IMR-90 (cell line): ENCODE results near the gene MCRIP2. TPM values are rescaled to one million over a fixed set of nuclear protein-coding genes. Genes with fewer than 3 reads are reported as not detected.

Experiments used
- ATAC-seq: fragments of 200-7000 bp; cut with Tn5 transposase; 2 replicates; pipeline ENCODE4 v1.9.1; 2020; ENCODE audit warnings: low read depth, mild to moderate bottlenecking, moderate library complexity
- BruUV-seq: library from RNA; stranded (reverse); fragments of 400-500 nt; replicated peaks from 2 replicates; lab custom pipeline; 2021; lab: Mats Ljungman, UMichigan
- CTCF ChIA-PET: fragments of 300-600 bp; formaldehyde crosslinking; extraction: SDS; loops from one replicate; lab custom pipeline; 2021; ENCODE audit warnings: antibody characterized with exemption; lab: Yijun Ruan, JAX
- POLR2A ChIA-PET: fragments of 300-600 bp; sonication (Branson Sonifier 250); formaldehyde crosslinking; loops from one replicate; lab custom pipeline; 2022; ENCODE audit warnings: antibody characterized with exemption; ENCODE audit not compliant: unreplicated experiment; lab: Charles Lee
- DNase-seq: peaks from one replicate; pipeline ENCODE4 v3.0.0; 2013
- H2AFZ ChIP-seq: replicated peaks from 2 replicates; pipeline ENCODE3; 2013; ENCODE audit warnings: low read length, mild to moderate bottlenecking; ENCODE audit not compliant: poor library complexity
- H2AK5ac ChIP-seq: 2 replicates; pipeline ENCODE4 v1.6.1; 2013; ENCODE audit warnings: low read depth, low read length, inconsistent platforms
- H2AK9ac ChIP-seq: replicated peaks from 2 replicates; pipeline ENCODE3; 2013; ENCODE audit warnings: mild to moderate bottlenecking, low read depth, low read length, moderate library complexity; ENCODE audit not compliant: poor library complexity
- H2BK120ac ChIP-seq: 2 replicates; pipeline ENCODE4 v1.6.1; 2013; ENCODE audit warnings: low read depth, low read length, inconsistent platforms
- H2BK15ac ChIP-seq: 3 replicates; pipeline ENCODE4 v1.6.1; 2013; ENCODE audit warnings: low read depth, low read length, inconsistent platforms
- H2BK20ac ChIP-seq: 2 replicates; pipeline ENCODE4 v1.6.1; 2013; ENCODE audit warnings: low read depth, mild to moderate bottlenecking, inconsistent platforms, low read length, moderate library complexity
- H2BK5ac ChIP-seq: 2 replicates; pipeline ENCODE4 v1.6.1; 2013; ENCODE audit warnings: mild to moderate bottlenecking, low read depth, low read length, inconsistent platforms; ENCODE audit not compliant: poor library complexity, severe bottlenecking
- H3K14ac ChIP-seq: replicated peaks from 2 replicates; pipeline ENCODE4 v1.6.1; 2013; ENCODE audit warnings: low read depth, low read length, inconsistent platforms
- H3K18ac ChIP-seq: 2 replicates; pipeline ENCODE4 v1.6.1; 2013; ENCODE audit warnings: low read depth, low read length, control low read depth
- H3K23ac ChIP-seq: 2 replicates; pipeline ENCODE4 v1.6.1; 2013; ENCODE audit warnings: low read depth, low read length, inconsistent platforms
- H3K27ac ChIP-seq: 2 replicates; pipeline ENCODE4 v1.5.1; 2013; ENCODE audit warnings: mild to moderate bottlenecking, control low read depth, low read length; ENCODE audit not compliant: insufficient read depth
- H3K27me3 ChIP-seq: 2 replicates; pipeline ENCODE4 v1.6.1; 2013; ENCODE audit warnings: low read length; ENCODE audit not compliant: control insufficient read depth, insufficient read depth
- H3K36me3 ChIP-seq: 2 replicates; pipeline ENCODE4 v1.6.1; 2013; ENCODE audit warnings: low read length, mixed read lengths; ENCODE audit not compliant: control insufficient read depth, insufficient read depth
- H3K4ac ChIP-seq: 2 replicates; pipeline ENCODE4 v1.6.1; 2013; ENCODE audit warnings: low read depth, low read length, inconsistent platforms
- H3K4me1 ChIP-seq: 2 replicates; pipeline ENCODE4 v1.6.1; 2013; ENCODE audit warnings: low read length, mixed read lengths; ENCODE audit not compliant: control insufficient read depth, insufficient read depth
- H3K4me2 ChIP-seq: 2 replicates; pipeline ENCODE4 v1.6.1; 2013; ENCODE audit warnings: low read depth, mild to moderate bottlenecking, control low read depth, low read length, moderate library complexity
- H3K4me3 ChIP-seq: 2 replicates; pipeline ENCODE4 v1.5.1; 2013; ENCODE audit warnings: low read depth, mild to moderate bottlenecking, control low read depth, low read length, moderate library complexity; ENCODE audit not compliant: insufficient read depth
- H3K56ac ChIP-seq: 2 replicates; pipeline ENCODE4 v1.6.1; 2013; ENCODE audit warnings: low read length, inconsistent platforms; ENCODE audit not compliant: insufficient read depth; ENCODE audit errors: extremely low read depth
- H3K79me1 ChIP-seq, 2 experiments: 2 replicates each; pipeline ENCODE4 v1.6.1; 2013; ENCODE audit warnings: low read length in 2 of 2, inconsistent platforms in 1 of 2, low read depth in 1 of 2
- H3K9ac ChIP-seq: 2 replicates; pipeline ENCODE4 v1.6.1; 2013; ENCODE audit warnings: low read depth, low read length, control low read depth
- H3K9me1 ChIP-seq: 2 replicates; pipeline ENCODE4 v1.6.1; 2013; ENCODE audit warnings: low read length, inconsistent platforms; ENCODE audit not compliant: insufficient read depth
- H3K9me3 ChIP-seq: 2 replicates; pipeline ENCODE4 v1.6.1; 2013; ENCODE audit warnings: low read length; ENCODE audit not compliant: control insufficient read depth, insufficient read depth
- H4K20me1 ChIP-seq: 2 replicates; pipeline ENCODE4 v1.6.1; 2013; ENCODE audit warnings: low read length, inconsistent platforms; ENCODE audit not compliant: insufficient read depth
- H4K5ac ChIP-seq: 2 replicates; pipeline ENCODE4 v1.6.1; 2013; ENCODE audit warnings: mild to moderate bottlenecking, low read depth, low read length, control low read depth
- H4K8ac ChIP-seq, 2 experiments: 2 replicates each; pipeline ENCODE4 v1.6.1; 2013; ENCODE audit warnings: low read depth in 2 of 2, low read length in 2 of 2, control low read depth in 1 of 2, inconsistent platforms in 1 of 2
- H4K91ac ChIP-seq: 2 replicates; pipeline ENCODE4 v1.6.1; 2013; ENCODE audit warnings: low read depth, low read length, inconsistent platforms; ENCODE audit not compliant: insufficient read depth
- BHLHE40 ChIP-seq: fragments of 150-350 bp; IDR thresholded peaks from 2 replicates; pipeline ENCODE4 v1.6.1; 2016; ENCODE audit warnings: mild to moderate bottlenecking, low read depth, low read length
- CEBPB ChIP-seq: IDR thresholded peaks from 2 replicates; pipeline ENCODE4 v1.6.1; 2012; ENCODE audit warnings: low read depth, low read length, improper control_type of control experiment
- FOS ChIP-seq: fragments of 150-350 bp; IDR thresholded peaks from 2 replicates; pipeline ENCODE4 v1.6.1; 2016; ENCODE audit warnings: low read depth, low read length
- MAFK ChIP-seq: IDR thresholded peaks from 2 replicates; pipeline ENCODE4 v1.6.1; 2012; ENCODE audit warnings: low read depth, low read length, improper control_type of control experiment
- MXI1 ChIP-seq: IDR thresholded peaks from 2 replicates; pipeline ENCODE4 v1.6.1; 2012; ENCODE audit warnings: low read depth, mild to moderate bottlenecking, low read length, moderate library complexity, borderline replicate concordance
- NFE2L2 ChIP-seq: fragments of 150-350 bp; IDR thresholded peaks from 2 replicates; pipeline ENCODE4 v1.6.1; 2016; ENCODE audit warnings: low read depth, mild to moderate bottlenecking, low read length
- POLR2A ChIP-seq: IDR thresholded peaks from 2 replicates; pipeline ENCODE4 v1.6.1; 2012; ENCODE audit warnings: mild to moderate bottlenecking, low read depth, low read length
- RAD21 ChIP-seq: IDR thresholded peaks from 2 replicates; pipeline ENCODE4 v1.6.1; 2012; ENCODE audit warnings: low read length, improper control_type of control experiment
- RCOR1 ChIP-seq: IDR thresholded peaks from 2 replicates; pipeline ENCODE4 v1.6.1; 2012; ENCODE audit warnings: mild to moderate bottlenecking, low read length, improper control_type of control experiment; ENCODE audit not compliant: insufficient replicate concordance
- RFX5 ChIP-seq: IDR thresholded peaks from 2 replicates; pipeline ENCODE4 v1.8.0; 2012; ENCODE audit warnings: low read depth, mild to moderate bottlenecking, low read length, moderate library complexity
- WGBS, 2 experiments: methylation state at CpG; one replicate each; pipeline versions ENCODE4 v1.1.5 to v1.1.7; 2013; ENCODE audit warnings: missing lambda C conversion rate in 2 of 2; ENCODE audit not compliant: insufficient read length in 1 of 2; ENCODE audit errors: extremely low coverage in 2 of 2; 5-methylcytosine and 5-hydroxymethylcytosine counted together
- dilution Hi-C: fragments of 300-500 bp; cut with HindIII; formaldehyde crosslinking; loops from one replicate; pipeline ENCODE4 v1.14.3; 2018; ENCODE audit warnings: low sequenced_read_pairs; ENCODE audit not compliant: unreplicated experiment
- in situ Hi-C: fragments of 300-500 bp; cut with MboI; formaldehyde crosslinking; loops from 3 replicates; pipeline ENCODE4 v1.14.3; 2019; ENCODE audit warnings: low sequenced_read_pairs, inconsistent platforms, mixed read lengths
- intact Hi-C: fragments of 100-400 bp; cut with micrococcal nuclease; formaldehyde crosslinking; loops from 2 replicates; pipeline ENCODE4 v1.10.0; 2022
- polyA plus RNA-seq, 3 experiments: library from polyadenylated mRNA; depleted of rRNA; stranded (reverse); fragments of >200 nt; gene quantifications; 2 replicates each; pipeline ENCODE4 v1.2.3, GENCODE V29; 2012; ENCODE audit warnings: low replicate concordance in 1 of 3
- total RNA-seq: library from RNA; depleted of rRNA; stranded (reverse); fragments of >200 nt; gene quantifications from 2 replicates; pipeline ENCODE4 v1.2.3, GENCODE V29; 2012
- TF ChIP-seq, protein P1 (sequence below): fragments of 150-350 bp; IDR thresholded peaks from 2 replicates; pipeline ENCODE4 v1.6.1; 2016; ENCODE audit warnings: low read depth, mild to moderate bottlenecking, low read length, moderate library complexity, borderline replicate concordance
- TF ChIP-seq, protein P2 (sequence below): fragments of 150-350 bp; IDR thresholded peaks from 2 replicates; pipeline ENCODE4 v1.6.1; 2017; ENCODE audit warnings: mild to moderate bottlenecking, antibody characterized with exemption, low read length, low read depth
- TF ChIP-seq, protein P3 (sequence below): conservative IDR thresholded peaks from 2 replicates; pipeline ENCODE4 v1.5.1; 2012; ENCODE audit warnings: mild to moderate bottlenecking, low read depth, low read length, improper control_type of control experiment

The MCRIP2 gene
- total and polyA plus RNA-seq, 2 of the 4 experiments (the other 2 are of a cell fraction), result 6.3 to 19.6 TPM

DNA sequence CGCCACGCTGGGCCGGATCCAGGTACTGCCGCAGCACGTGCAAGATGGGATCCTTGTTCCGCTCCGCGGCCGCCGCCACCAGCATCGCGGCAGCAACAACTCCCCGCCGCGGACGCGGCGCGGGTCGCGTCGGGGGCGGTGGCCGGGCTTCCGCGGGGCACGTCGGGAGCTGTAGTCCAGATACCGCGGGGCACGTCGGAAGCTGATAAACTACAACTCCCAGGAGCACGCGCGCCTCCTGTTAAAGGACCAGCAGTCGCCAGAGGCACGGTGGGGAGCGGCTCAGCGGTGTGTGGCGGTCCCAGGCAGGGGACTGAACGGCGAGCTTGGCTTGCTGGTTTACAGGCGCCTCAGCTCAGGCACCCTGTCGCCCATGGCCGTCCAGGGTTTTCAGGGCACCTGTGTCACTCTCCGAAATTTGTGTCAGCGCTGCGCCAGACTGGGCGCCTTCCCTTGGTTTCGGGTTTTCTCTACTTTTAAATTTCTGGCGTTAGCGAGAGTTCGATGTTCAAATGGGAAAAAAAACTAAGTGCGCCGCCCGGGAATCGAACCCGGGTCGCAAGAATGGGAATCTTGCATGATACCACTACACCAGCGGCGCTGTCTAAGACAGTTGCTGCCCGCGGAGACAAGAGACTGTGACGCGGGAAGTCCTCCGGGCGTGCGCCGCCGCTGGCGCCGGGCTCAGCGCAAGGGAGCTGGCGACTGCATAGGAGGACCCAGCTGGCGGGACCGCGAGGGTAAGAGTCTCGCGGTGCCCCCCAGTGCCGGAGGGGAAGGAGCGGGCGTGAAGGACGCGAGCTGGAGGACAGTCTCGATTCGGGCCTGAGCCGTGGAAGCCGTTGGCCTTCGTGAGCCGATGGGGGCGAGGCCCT, 5.2 kb upstream of the MCRIP2 start, which contains the start of gene METTL26:
METTL26 (minus strand) TSS at position 100 of the 875 bp plus-strand sequence; CDS start at position 85, 15 bp downstream.
- Histone ChIP-seq H3K4ac (peak within 1 kb of the TSS; percentile 84), H4K20me1 (peaks cover 4% of the 10 kb centered on the region), H3K27ac (peak within 1 kb of the TSS; percentile 94), H3K4me3 (peak within 1 kb of the TSS; percentile 97), H4K8ac (peak within 1 kb of the TSS; percentile 21 to 90; a peak in 2 of 4 replicates), H2AK9ac (peak within 1 kb of the TSS; percentile 92), H3K18ac (peak within 1 kb of the TSS; percentile 63), H4K5ac (peak within 1 kb of the TSS; percentile 69; the same call in 1 of the 2 replicates), H3K9me3 (no peaks in the 10 kb centered on the region), H3K56ac (peak within 1 kb of the TSS; percentile 86), H3K4me2 (peak within 1 kb of the TSS; percentile 98), H4K91ac (peak within 1 kb of the TSS; percentile 84), H3K9me1 (peaks cover 8% of the 10 kb centered on the region; the same call in 1 of the 2 replicates), H3K27me3 (no peaks in the 10 kb centered on the region), H3K14ac (peak within 1 kb of the TSS; percentile 89), H2BK15ac (peak within 1 kb of the TSS; percentile 79; the same call in 1 of the 3 replicates), H2AFZ (peak within 1 kb of the TSS; percentile 100), H3K9ac (peak within 1 kb of the TSS; percentile 93), H2BK20ac (no peak within 1 kb of the TSS), H3K23ac (peak within 1 kb of the TSS; percentile 91), H2AK5ac (peak within 1 kb of the TSS; percentile 98), H3K79me1 (peaks cover 0 to 25% of the 10 kb centered on the region in 2 experiments; a peak in 2 of 4 replicates), H3K4me1 (peaks cover 11% of the 10 kb centered on the region), H2BK5ac (peak within 1 kb of the TSS; percentile 97), H3K36me3 (peaks cover 12% of the 10 kb centered on the region; the same call in 1 of the 2 replicates), H2BK120ac (peak within 1 kb of the TSS; percentile 39; the same call in 1 of the 2 replicates)
- POLR2A ChIA-PET, result no interaction called here
- ATAC-seq (peak; percentile 86), DNase-seq (peak; percentile 91)
- CTCF ChIA-PET, result interaction anchor here (0.6 kb wide), 1 partner anchor 185 kb away, joined by 3 read pairs; no protein-coding TSS in a partner anchor
- dilution Hi-C loops (no loop called here), in situ Hi-C loops (no loop called here), intact Hi-C loops (loop anchor here (1.0 to 5.0 kb wide), 3 partner anchors 9 to 109 kb away; partner anchors contain the start of gene CAPN15)
- 0% methylated on average over 67 of the region's 91 CpGs; no CpG with 5 or more reads in 1 of the 2 experiments for WGBS, 2 experiments
- BruUV-seq, result TSS peak; percentile 77
- TF ChIP-seq MAFK (no peak), CEBPB (no peak), BHLHE40 (peak; percentile 90), POLR2A (peak; percentile 69; the same call in 1 of the 2 replicates), MXI1 (peak; percentile 92), FOS (peak; percentile 96), RAD21 (peak; percentile 22), NFE2L2 (no peak), RCOR1 (no peak), RFX5 (no peak)
- TF ChIP-seq, protein P1, sequence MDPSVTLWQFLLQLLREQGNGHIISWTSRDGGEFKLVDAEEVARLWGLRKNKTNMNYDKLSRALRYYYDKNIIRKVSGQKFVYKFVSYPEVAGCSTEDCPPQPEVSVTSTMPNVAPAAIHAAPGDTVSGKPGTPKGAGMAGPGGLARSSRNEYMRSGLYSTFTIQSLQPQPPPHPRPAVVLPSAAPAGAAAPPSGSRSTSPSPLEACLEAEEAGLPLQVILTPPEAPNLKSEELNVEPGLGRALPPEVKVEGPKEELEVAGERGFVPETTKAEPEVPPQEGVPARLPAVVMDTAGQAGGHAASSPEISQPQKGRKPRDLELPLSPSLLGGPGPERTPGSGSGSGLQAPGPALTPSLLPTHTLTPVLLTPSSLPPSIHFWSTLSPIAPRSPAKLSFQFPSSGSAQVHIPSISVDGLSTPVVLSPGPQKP, result no peak
- TF ChIP-seq, protein P2, sequence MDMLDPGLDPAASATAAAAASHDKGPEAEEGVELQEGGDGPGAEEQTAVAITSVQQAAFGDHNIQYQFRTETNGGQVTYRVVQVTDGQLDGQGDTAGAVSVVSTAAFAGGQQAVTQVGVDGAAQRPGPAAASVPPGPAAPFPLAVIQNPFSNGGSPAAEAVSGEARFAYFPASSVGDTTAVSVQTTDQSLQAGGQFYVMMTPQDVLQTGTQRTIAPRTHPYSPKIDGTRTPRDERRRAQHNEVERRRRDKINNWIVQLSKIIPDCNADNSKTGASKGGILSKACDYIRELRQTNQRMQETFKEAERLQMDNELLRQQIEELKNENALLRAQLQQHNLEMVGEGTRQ, result peak; percentile 5; the same call in 1 of the 2 replicates
- TF ChIP-seq, protein P3, sequence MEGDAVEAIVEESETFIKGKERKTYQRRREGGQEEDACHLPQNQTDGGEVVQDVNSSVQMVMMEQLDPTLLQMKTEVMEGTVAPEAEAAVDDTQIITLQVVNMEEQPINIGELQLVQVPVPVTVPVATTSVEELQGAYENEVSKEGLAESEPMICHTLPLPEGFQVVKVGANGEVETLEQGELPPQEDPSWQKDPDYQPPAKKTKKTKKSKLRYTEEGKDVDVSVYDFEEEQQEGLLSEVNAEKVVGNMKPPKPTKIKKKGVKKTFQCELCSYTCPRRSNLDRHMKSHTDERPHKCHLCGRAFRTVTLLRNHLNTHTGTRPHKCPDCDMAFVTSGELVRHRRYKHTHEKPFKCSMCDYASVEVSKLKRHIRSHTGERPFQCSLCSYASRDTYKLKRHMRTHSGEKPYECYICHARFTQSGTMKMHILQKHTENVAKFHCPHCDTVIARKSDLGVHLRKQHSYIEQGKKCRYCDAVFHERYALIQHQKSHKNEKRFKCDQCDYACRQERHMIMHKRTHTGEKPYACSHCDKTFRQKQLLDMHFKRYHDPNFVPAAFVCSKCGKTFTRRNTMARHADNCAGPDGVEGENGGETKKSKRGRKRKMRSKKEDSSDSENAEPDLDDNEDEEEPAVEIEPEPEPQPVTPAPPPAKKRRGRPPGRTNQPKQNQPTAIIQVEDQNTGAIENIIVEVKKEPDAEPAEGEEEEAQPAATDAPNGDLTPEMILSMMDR, result peak; percentile 12; the same call in 1 of the 2 replicates
